Suprapubic skin (tissue), 4 donors: Measurements from ENCODE around the gene PDE4D.

Source experiments
- CTCF ChIP-seq, 2 donors: fragments of 200-600 bp in 1 of 2; fragments of 450-650 bp in 1 of 2; sonication (generic) in 1 of 2; IDR thresholded peaks; one replicate each; pipeline ENCODE4 v1.5.1; 2016 to 2019; ENCODE audit warnings: antibody characterized with exemption in 2 of 2, mild to moderate bottlenecking in 1 of 2, moderate library complexity in 1 of 2
- EP300 ChIP-seq: sonication (generic); formaldehyde crosslinking; IDR thresholded peaks from one replicate; pipeline ENCODE4 v1.6.1; 2017; ENCODE audit warnings: antibody characterized with exemption
- POLR2A ChIP-seq, 2 donors: fragments of 450-650 bp; IDR thresholded peaks; one replicate each; pipeline ENCODE4 v1.6.1; 2017; ENCODE audit warnings: antibody characterized with exemption in 2 of 2, mild to moderate bottlenecking in 2 of 2, moderate library complexity in 2 of 2
- POLR2AphosphoS5 ChIP-seq, 3 donors: sonication (generic); formaldehyde crosslinking; IDR thresholded peaks; one replicate each; pipeline ENCODE4 v1.6.1; 2017; ENCODE audit warnings: antibody characterized with exemption in 3 of 3

- TF ChIP-seq CTCF (IDR thresholded peaks at IDR 0.05) (no peak), POLR2A (IDR thresholded peaks at IDR 0.05) (no peak), EP300 (no peak), POLR2AphosphoS5 (IDR thresholded peaks at IDR 0.05) (no peak)
Measured at GRCh38 chr5:59164041-59164830, 729.3 kb downstream of the PDE4D start.
